A549 treated with Hydrocortisone at 1 μM for 4 hours (cell line): ENCODE results near the gene MRPL53. TPM values are rescaled to one million over a fixed set of nuclear protein-coding genes. Genes with fewer than 3 reads are reported as not detected.

Experiments
- total RNA-seq: library from RNA; stranded (reverse); fragments of 200-300 nt; extraction: Qiagen RNA extraction; gene quantifications from 5 replicates; pipeline ENCODE4 v1.2.3, GENCODE V29; 2022

Gene MRPL53
- 84.4 to 153 TPM (median 139 TPM) in 5 replicates for total RNA-seq

DNA sequence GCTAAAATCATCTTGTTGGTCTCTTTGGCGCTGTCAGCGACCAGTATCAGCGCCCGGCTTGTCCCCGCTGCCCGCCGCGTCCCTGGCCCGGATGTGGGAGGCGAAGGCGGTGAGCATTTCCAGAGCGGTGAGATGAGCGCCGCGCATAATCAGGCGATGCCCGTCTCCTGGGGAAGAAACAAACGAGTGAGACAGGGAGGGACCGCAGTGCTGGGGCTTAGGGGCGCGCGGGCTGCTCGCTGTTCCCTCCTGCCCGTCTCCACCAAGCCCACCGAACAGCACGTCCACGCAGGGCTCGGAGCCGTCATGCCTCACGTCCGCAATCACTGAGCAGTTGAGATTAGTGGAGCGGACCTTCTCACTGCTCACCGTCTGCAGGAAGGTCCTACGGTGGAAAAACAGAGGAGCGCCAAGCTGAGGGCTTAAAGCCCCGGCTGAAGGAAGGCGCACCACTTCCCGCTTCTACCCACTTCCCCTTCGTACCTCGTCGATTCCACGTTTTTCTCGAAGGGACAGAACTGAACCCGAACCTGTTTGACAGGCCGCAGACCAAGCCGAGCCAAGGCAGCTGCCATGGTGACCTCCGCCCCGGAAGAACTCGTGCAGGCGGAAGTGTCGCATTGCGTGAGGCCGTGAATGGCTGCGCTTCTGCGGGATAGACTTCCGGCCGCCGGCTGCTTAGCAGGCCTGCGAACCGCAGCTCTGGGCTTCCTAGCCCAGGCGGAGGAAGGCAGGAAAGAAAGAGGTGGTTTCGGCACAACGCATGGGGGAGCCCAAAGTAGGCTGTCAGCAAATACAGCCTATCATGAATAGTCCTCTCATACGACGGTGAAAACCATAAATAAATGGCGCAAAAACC lies at the start of gene MRPL53:
Gene MRPL53, minus strand, starts transcription at position 595 of the 859 bp plus-strand sequence. Its CDS starts 20 bp downstream, at position 575.

DNA sequence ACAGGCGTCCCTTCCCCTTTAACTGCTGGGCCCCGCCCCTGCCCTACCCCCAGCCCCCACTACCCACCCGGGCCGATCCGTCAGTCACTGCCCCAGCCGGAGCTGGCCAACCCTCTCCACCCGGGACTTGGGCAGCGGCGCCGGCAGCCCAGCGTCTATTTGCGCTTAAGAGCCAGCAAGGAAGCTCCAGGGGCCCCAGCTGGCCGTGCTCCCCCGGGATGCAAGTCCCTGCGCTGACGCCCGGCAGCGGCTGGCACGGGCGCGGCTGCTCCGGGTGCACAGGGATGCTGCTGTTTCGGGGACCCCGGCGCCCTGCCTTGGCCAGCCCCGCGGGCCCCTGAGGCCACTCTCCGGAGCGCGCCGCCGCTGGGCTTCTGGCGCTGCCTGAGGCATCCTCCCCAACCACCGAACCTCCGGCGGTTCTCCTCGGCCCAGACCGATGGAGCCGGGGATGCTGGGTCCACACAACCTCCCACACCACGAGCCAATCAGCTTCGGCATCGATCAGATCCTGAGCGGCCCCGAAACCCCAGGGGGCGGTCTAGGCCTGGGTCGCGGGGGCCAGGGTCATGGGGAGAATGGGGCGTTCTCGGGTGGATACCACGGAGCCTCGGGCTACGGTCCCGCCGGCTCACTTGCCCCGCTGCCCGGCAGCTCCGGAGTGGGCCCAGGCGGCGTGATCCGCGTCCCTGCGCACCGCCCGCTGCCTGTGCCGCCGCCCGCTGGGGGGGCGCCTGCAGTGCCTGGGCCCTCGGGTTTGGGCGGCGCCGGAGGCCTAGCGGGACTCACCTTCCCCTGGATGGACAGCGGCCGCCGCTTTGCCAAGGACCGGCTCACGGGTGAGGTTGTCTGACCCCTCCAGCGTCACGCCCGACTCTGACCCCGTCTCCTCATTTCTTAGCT lies 42.1 kb upstream of the MRPL53 start, which contains the start of gene TLX2:
Gene TLX2, plus strand, starts transcription at position 83 of the 903 bp plus-strand sequence. Its CDS starts 357 bp downstream, at position 440.

DNA sequence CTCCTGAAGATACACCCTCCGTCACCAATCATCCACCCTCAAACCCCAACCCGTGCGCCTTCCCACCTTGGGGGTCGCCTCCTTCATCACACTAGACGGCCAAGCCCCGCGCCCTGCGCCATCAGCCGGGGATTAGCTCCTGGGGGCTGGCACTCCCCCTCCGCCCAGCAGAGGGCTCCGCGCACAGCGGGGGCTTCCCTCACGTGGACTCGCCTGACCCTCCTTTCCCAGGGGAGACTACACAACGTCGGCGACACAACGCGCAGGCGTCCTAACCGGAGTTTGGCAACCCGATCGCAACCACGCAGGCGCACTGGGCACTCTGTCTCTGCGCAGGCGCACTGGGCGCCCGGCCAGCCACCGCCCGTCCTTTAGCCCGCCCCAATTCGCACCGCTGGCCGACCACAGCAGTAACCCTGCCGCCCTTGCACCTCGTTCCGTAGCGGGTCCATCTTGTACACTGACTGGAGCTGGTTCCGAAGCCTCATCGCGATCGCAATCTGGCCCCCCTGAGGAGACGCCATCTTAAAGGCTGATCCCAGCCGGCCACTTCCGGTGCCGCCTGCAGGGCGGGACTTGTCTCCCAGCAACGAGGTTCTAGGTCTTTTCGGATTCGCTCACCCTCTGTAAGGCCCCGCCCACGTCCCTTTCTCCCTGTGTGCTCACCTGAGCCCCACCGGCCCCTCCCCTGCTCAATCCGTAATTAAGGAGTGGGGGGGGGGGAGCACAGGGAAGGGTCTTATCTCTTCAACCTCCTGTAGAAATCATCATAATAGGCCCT lies 34.9 kb upstream of the MRPL53 start, which contains the start of gene PCGF1:
Gene PCGF1, minus strand, starts transcription at position 551 of the 781 bp plus-strand sequence. Its CDS starts 27 bp downstream, at position 524.

DNA sequence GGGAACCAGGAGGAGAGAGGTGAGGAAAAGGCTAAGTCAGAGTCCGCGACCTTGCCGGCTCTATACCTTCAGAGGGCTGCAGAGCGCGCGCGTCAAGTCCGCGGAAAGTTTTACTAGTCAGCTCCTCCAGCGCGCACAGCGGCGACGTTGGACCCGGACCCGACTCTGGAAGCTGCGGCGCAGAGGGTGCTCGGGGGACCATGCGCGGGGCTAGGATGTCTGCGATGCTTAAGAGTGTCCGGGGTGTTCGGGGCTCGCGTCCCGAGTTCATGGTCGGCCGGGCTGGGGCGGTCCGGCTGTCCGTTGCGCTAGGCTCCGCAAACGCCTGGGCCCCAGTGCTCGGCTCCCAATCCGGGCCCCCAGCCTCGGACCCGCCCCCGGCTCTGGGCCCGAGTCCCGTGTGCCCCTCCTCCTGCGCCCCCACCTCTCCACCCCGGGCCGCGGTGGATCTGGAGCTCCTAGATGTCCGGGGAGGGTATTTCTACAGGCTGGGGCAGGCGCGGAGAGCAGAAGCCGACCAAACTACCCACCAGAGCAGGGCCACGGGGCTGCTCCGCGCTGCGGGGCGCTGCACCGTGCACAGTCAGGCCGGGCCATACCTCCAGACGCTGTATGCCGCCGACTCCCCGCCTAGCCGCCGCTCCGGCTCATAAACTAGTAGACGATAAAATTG lies 26.9 kb upstream of the MRPL53 start, which contains the start of gene LBX2:
Gene LBX2, minus strand, starts transcription at position 337 of the 673 bp plus-strand sequence. Its CDS starts 66 bp downstream, at position 271.

DNA sequence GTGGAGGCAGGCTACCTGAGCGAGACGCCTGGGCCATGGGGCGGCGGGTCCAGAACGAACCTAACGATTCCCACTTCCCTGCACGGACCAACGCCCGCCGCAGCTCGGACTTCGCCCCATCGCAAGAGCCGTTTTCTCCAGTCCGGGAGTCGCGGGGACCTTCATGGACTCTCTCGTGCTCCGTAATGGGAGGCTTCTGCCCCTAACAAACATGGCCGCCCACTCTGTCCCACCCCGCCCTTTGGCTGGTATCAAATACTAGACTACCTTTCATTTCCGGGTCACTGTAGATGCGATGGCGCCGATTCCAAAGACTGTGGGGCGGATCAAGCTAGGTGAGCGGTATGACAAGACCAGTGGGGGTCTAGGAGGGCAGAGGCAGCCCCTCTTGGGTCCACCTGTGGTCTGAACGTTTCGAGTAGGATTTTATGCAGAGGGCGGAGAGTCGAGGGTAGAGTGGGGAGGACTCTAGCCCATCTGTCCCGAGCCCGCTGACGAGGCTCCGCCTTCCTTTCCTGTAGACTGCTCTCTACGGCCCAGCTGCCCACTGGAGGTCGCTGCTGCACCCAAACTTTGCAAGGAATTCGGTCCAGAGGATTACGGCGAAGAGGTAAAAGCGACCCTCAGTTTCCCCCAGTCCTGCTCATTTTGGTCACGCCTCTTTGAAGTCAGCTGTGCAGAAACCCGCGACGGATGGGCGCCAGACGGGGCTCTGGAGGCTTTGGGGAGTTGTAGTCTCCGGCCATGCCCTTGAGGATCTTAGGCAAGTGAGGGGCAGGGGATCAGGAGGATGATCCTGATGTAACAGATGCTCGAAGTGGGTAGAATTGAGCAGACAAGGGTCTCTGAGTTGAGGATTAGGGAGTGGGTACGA lies 10.6 kb upstream of the MRPL53 start, which contains the start of the genes CCDC142 and TTC31:
Gene CCDC142, minus strand, starts transcription at position 198 of the 874 bp plus-strand sequence. Its CDS starts 161 bp downstream, at position 37.
Gene TTC31, plus strand, starts transcription at position 281 of the 874 bp plus-strand sequence. Its CDS starts 15 bp downstream, at position 296.

DNA sequence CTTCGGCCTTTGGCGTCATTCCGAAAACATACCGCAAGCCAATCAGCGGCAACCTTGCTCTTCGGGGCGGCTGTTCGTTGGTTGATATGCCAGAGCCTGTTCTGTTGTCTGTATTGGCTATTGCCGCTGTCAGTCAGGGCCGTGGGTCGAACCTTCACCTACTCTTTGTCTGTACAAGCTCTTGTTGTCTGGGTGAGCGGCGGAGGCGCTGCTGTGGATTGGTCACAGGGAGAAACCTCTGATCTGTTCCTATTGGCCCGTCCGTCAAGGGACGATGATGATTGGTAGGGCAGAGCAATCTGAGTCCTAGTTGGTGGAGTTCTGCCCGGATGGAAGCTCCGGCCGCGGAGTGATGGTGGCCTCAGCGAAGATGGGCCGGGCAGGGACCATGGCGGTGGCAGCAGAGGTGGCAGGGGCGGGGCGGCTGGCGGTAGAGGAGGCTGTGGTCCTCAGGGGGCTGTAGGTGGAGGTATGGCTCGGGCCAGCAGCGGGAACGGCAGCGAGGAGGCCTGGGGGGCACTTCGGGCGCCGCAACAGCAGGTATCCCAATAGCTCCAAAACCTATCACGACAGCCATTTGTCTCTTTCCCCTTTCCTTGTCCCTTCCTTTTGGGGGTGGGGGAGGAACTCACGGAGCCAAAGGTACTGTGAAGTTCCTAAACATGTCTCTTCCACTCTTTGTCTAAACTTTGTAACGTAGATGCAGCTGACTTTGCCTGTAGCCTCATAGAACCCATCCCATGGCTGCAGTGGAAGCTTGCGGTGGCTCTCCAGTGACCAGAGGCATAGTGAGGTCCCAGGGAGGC lies 14.1 kb downstream of the MRPL53 start, which contains the start of gene WBP1:
Gene WBP1, plus strand, starts transcription at position 307 of the 806 bp plus-strand sequence. Its CDS starts 165 bp downstream, at position 472.

DNA sequence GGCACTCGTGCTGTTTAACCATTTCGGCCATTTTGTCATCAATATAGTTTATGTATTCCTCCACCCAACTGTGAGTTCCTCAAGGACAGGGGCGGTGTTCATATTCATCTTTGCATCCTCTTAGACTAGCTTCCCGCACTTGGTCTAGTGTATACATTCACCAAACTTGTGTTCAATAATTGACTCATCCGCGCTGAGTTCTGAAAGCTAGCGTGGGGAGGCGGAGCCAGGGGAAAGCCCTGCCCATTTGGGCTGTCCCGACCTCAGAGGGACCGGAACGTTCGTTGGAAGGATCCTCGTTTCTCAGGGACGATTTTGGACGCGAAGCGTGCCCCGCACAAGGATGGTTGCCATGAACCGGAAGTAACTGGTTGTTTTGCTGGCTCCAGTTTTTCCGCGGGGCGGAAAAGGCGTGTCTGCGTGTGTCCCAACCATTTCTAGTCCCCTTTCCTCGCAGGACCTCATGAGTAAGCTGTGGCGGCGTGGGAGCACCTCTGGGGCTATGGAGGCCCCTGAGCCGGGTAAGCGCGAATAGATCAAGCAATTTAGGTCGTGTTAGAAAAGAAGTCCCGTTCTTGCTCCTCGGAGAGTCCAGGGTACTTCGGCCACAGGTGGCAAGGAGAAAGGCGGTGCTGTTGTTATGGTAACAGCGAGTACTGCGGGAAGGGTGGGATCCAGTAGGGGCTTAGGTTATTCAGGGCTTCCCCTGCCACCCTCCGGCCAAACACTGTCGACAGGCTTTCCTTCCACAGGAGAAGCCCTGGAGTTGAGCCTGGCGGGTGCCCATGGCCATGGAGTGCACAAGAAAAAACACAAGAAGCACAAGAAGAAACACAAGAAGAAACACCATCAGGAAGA lies 17.6 kb downstream of the MRPL53 start, which contains the start of gene INO80B:
Gene INO80B, plus strand, starts transcription at position 434 of the 858 bp plus-strand sequence. Its CDS starts 30 bp downstream, at position 464.

DNA sequence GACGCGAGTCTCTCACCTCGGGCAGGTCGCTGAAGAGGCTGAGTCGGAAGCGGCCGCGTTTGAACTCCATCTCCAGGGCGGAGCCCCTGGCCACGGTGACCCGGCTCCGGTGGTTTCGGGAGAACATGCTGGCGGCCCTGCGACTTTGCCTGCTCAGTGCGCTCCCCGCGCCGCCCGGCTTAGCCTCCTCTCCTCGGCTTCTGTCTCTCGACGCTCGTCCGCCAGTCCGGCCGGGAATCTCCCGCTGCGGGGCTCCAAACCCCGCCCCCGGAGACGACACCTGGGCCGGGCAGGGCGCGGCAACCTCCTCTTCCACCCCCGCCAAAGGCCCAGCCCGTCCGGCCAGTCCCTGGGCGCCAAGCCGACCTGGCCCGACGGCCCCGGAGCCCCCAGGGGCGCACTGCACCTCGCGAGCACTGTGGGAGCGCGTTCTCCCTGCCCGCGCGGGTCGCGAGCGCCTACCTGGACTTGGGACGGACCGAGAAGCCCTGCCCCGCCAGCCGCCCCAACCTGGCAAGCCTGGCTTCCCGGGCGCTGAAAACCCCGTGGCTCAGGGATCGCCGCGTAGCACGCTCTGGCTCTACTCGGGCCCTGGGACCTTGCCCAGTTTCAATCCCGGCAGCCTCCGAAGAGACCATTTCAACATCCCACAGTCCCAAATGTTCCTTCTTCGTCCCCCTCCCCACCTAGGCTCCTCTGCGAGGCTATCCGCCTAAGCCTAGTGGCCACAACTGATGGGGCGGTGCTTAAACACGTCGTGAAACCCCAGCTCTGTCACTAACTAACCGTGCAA lies 30.6 kb downstream of the MRPL53 start, which contains the start of gene RTKN:
Gene RTKN, minus strand, starts transcription at position 248 of the 793 bp plus-strand sequence. Its CDS starts 121 bp downstream, at position 127.

Other genes with a start within 250 kb of the MRPL53 start
- gene SLC4A5, start 129.3 kb downstream of the MRPL53 start, total RNA-seq: 0.31 to 0.47 TPM (median 0.42 TPM) in 5 replicates
- gene DCTN1, start 92.4 kb downstream of the MRPL53 start, total RNA-seq: 120 to 153 TPM (median 146 TPM) in 5 replicates
- gene C2orf81, start 51.1 kb downstream of the MRPL53 start, total RNA-seq: 3.0 to 3.5 TPM (median 3.1 TPM) in 5 replicates
- 78.4 to 89.5 TPM (median 88.9 TPM) in 5 replicates for gene WDR54, start 51.0 kb downstream of the MRPL53 start, total RNA-seq
- gene RTKN, start 30.7 kb downstream of the MRPL53 start, total RNA-seq: 20.2 to 26.0 TPM (median 21.9 TPM) in 5 replicates
- gene INO80B, start 17.6 kb downstream of the MRPL53 start, total RNA-seq: 44.8 to 56.4 TPM (median 51.5 TPM) in 5 replicates
- gene WBP1, start 14.2 kb downstream of the MRPL53 start, total RNA-seq: 55.6 to 85.5 TPM (median 80.0 TPM) in 5 replicates
- 47.8 to 53.0 TPM (median 51.0 TPM) in 5 replicates for gene MOGS, start 7.3 kb downstream of the MRPL53 start, total RNA-seq
- gene CCDC142, start 10.3 kb upstream of the MRPL53 start, total RNA-seq: 10.5 to 14.8 TPM (median 13.4 TPM) in 5 replicates
- gene TTC31, start 10.4 kb upstream of the MRPL53 start, total RNA-seq: 14.4 to 17.7 TPM (median 16.2 TPM) in 5 replicates
- gene LBX2, start 26.9 kb upstream of the MRPL53 start, total RNA-seq: 2.4 to 4.3 TPM (median 3.6 TPM) in 5 replicates
- 30.9 to 37.4 TPM (median 34.0 TPM) in 5 replicates for gene PCGF1, start 35.0 kb upstream of the MRPL53 start, total RNA-seq
- 0.08 to 0.35 TPM (median 0.27 TPM) in 5 replicates for gene TLX2, start 41.8 kb upstream of the MRPL53 start, total RNA-seq
- 0.03 to 0.10 TPM (median 0.07 TPM) in 4 of 5 replicates, not detected in the other for gene DQX1, start 53.6 kb upstream of the MRPL53 start, total RNA-seq
- gene AUP1, start 57.0 kb upstream of the MRPL53 start, total RNA-seq: 199 to 248 TPM (median 238 TPM) in 5 replicates
- gene HTRA2, start 57.3 kb upstream of the MRPL53 start, total RNA-seq: 37.9 to 42.6 TPM (median 40.5 TPM) in 5 replicates
- gene LOXL3, start 81.3 kb upstream of the MRPL53 start, total RNA-seq: 0.28 to 0.57 TPM (median 0.40 TPM) in 5 replicates
- 4.1 to 5.3 TPM (median 4.2 TPM) in 5 replicates for gene DOK1, start 82.0 kb upstream of the MRPL53 start, total RNA-seq
- gene M1AP, start 175.7 kb upstream of the MRPL53 start, total RNA-seq: 0.03 TPM in 1 of 5 replicates, not detected in the others
- 9.2 to 12.6 TPM (median 11.9 TPM) in 5 replicates for gene SEMA4F, start 181.6 kb upstream of the MRPL53 start, total RNA-seq